K562 (cell line): ENCODE measurements around the gene NAV2. TPM values are rescaled to one million over a fixed set of nuclear protein-coding genes. Genes with fewer than 3 reads are reported as not detected.

Source experiments
- DLX4 ChIP-seq: fragments of 250-450 bp; sonication (Bioruptor Pico); IDR thresholded peaks from 2 replicates; pipeline ENCODE4 v1.6.1; 2021; ENCODE audit warnings: mild to moderate bottlenecking
- E2F8 ChIP-seq: fragments of 450-650 bp; IDR thresholded peaks from 2 replicates; pipeline ENCODE4 v1.7.1; 2018; ENCODE audit warnings: mild to moderate bottlenecking, low read depth; ENCODE audit not compliant: partially characterized antibody
- EWSR1 ChIP-seq: fragments of 450-650 bp; IDR thresholded peaks from 2 replicates; pipeline ENCODE4 v1.6.1; 2018; ENCODE audit warnings: borderline replicate concordance, mild to moderate bottlenecking, low read depth, moderate library complexity; ENCODE audit not compliant: partially characterized antibody
- FOXK2 ChIP-seq, 2 experiments: fragments of 450-650 bp; IDR thresholded peaks in 1 of 2; conservative IDR thresholded peaks in 1 of 2; 2 replicates each; pipeline ENCODE4 v1.6.1; 2016; ENCODE audit warnings: low read depth in 2 of 2, mild to moderate bottlenecking in 1 of 2
- HMG20B ChIP-seq: fragments of 250-450 bp; sonication (Bioruptor Pico); IDR thresholded peaks from 2 replicates; pipeline ENCODE4 v1.5.0; 2021; ENCODE audit warnings: mild to moderate bottlenecking
- HNRNPLL ChIP-seq: fragments of 200-400 bp; formaldehyde crosslinking; IDR thresholded peaks from 2 replicates; pipeline ENCODE4 v1.6.1; 2017; ENCODE audit warnings: low read length, low read depth, mild to moderate bottlenecking; ENCODE audit not compliant: poor library complexity, severe bottlenecking
- KLF1 ChIP-seq: fragments of 450-650 bp; IDR thresholded peaks from 2 replicates; pipeline ENCODE4 v1.6.1; 2016; ENCODE audit warnings: missing genetic modification characterization, missing compliant biosample characterization
- LARP7 ChIP-seq: fragments of 450-650 bp; IDR thresholded peaks from 2 replicates; pipeline ENCODE4 v1.6.1; 2016
- NFXL1 ChIP-seq: fragments of 450-650 bp; formaldehyde crosslinking; IDR thresholded peaks from 2 replicates; pipeline ENCODE4 v1.4.0; 2021; ENCODE audit warnings: mild to moderate bottlenecking
- OTX1 ChIP-seq: fragments of 450-650 bp; formaldehyde crosslinking; IDR thresholded peaks from 2 replicates; pipeline ENCODE4 v1.4.0; 2022; ENCODE audit warnings: mild to moderate bottlenecking
- PHB ChIP-seq: fragments of 250-450 bp; sonication (Bioruptor Pico); IDR thresholded peaks from 2 replicates; pipeline ENCODE4 v1.5.0; 2021
- POU5F1 ChIP-seq: fragments of 150-350 bp; IDR thresholded peaks from 2 replicates; pipeline ENCODE4 v1.6.1; 2014; ENCODE audit warnings: borderline replicate concordance, low read length, low read depth, mild to moderate bottlenecking; ENCODE audit not compliant: partially characterized antibody
- PTRF ChIP-seq: fragments of 450-650 bp; IDR thresholded peaks from 2 replicates; pipeline ENCODE4 v1.6.1; 2016; ENCODE audit warnings: mild to moderate bottlenecking, missing genetic modification characterization, missing compliant biosample characterization
- PYGO2 ChIP-seq: fragments of 450-650 bp; IDR thresholded peaks from 2 replicates; pipeline ENCODE4 v1.6.1; 2016; ENCODE audit warnings: mild to moderate bottlenecking, missing genetic modification characterization, moderate library complexity, missing compliant biosample characterization
- RAD51 ChIP-seq: fragments of 450-650 bp; IDR thresholded peaks from 2 replicates; pipeline ENCODE4 v1.7.1; 2016; ENCODE audit warnings: low read depth, mild to moderate bottlenecking, borderline replicate concordance
- RBM25 ChIP-seq: fragments of 200-400 bp; formaldehyde crosslinking; IDR thresholded peaks from 2 replicates; pipeline ENCODE4 v1.6.1; 2018; ENCODE audit warnings: low read length, low read depth, moderate library complexity; ENCODE audit not compliant: severe bottlenecking
- RNF219 ChIP-seq: fragments of 250-450 bp; sonication (Bioruptor Pico); IDR thresholded peaks from 2 replicates; pipeline ENCODE4 v1.5.0; 2022; ENCODE audit warnings: mild to moderate bottlenecking
- TCFL5 ChIP-seq: fragments of 250-450 bp; sonication (Bioruptor Pico); conservative IDR thresholded peaks from 2 replicates; pipeline ENCODE4 v1.6.1; 2021; ENCODE audit warnings: mild to moderate bottlenecking, moderate library complexity, matching md5 sums
- TSC22D4 ChIP-seq: fragments of 450-650 bp; IDR thresholded peaks from 2 replicates; pipeline ENCODE4 v1.6.1; 2016; ENCODE audit warnings: missing genetic modification characterization, missing biosample characterization, control low read depth
- U2AF2 ChIP-seq: fragments of 200-400 bp; formaldehyde crosslinking; optimal IDR thresholded peaks from 2 replicates; pipeline ENCODE3; 2017; ENCODE audit warnings: low read depth, mild to moderate bottlenecking, low read length
- XRCC4 ChIP-seq: IDR thresholded peaks from one replicate; pipeline ENCODE4 v1.6.1; 2011; ENCODE audit not compliant: insufficient read depth, insufficient read length; ENCODE audit errors: extremely low read depth
- ZFP30 ChIP-seq: fragments of 250-450 bp; sonication (Bioruptor Pico); IDR thresholded peaks from 2 replicates; pipeline ENCODE4 v1.8.0; 2022; ENCODE audit warnings: moderate library complexity, mild to moderate bottlenecking, inconsistent platforms, borderline replicate concordance
- ZNF445 ChIP-seq: fragments of 250-450 bp; sonication (Bioruptor Pico); IDR thresholded peaks from 2 replicates; pipeline ENCODE4 v1.4.0; 2020; ENCODE audit warnings: low read depth, mild to moderate bottlenecking, moderate library complexity
- polyA plus RNA-seq, 8 experiments: library from polyadenylated mRNA; depleted of rRNA in 4 of 8; stranded (reverse) in 5 of 8; unstranded in 3 of 8; fragments of >200 nt; fragmentation: Nextera tagmentation in 2 of 8; fragmentation: Illumina TruSeq in 1 of 8; extraction: Ambion mirVana in 2 of 8; extraction: Trizol in 1 of 8; gene quantifications; 2 replicates each; pipeline versions ENCODE4 v1.2.1 to v1.2.3, GENCODE V29; 2011 to 2014; ENCODE audit warnings: inconsistent platforms in 1 of 8, missing spikeins in 1 of 8
- total RNA-seq, 7 experiments: library from RNA; depleted of rRNA in 6 of 7; stranded (reverse); fragments of >200 nt in 6 of 7; fragmentation: Illumina TruSeq in 2 of 7; extraction: Trizol in 2 of 7; gene quantifications; 2 replicates each; pipeline versions ENCODE4 v1.2.1 to v1.2.3, GENCODE V29; 2011 to 2021; ENCODE audit warnings: low replicate concordance in 1 of 7

NAV2 gene
- total and polyA plus RNA-seq, 9 of the 15 experiments (the other 6 are each of a cell fraction or from before 2014, with no cell fraction given): 0.03 to 0.35 (median 0.05) TPM

- no peak for TF ChIP-seq KLF1 (tag)
- no peak for TF ChIP-seq RBM25
- no peak for TF ChIP-seq E2F8
- peak; percentile 29; the same call in 1 of the 2 replicates for TF ChIP-seq TCFL5 (CRISPR knock-in tag)
- peak in 1 of 2 experiments; percentile 49; a peak in 1 of 4 replicates for TF ChIP-seq FOXK2 (conservative IDR thresholded peaks at IDR 0.05 in 1 of 2, IDR thresholded peaks at IDR 0.05 in 1 of 2; ENCODE audit: low read depth in 2 of 2)
- no peak for TF ChIP-seq RAD51
- no peak for TF ChIP-seq HNRNPLL
- no peak for TF ChIP-seq NFXL1 (CRISPR knock-in tag)
- TF ChIP-seq PHB: no peak
- no peak for TF ChIP-seq POU5F1
- no peak for TF ChIP-seq U2AF2
- no peak for TF ChIP-seq TSC22D4 (tag)
- TF ChIP-seq PYGO2 (tag): peak; percentile 91
- TF ChIP-seq DLX4 (CRISPR knock-in tag): no peak
- no peak for TF ChIP-seq LARP7
- no peak for TF ChIP-seq EWSR1
- no peak for TF ChIP-seq HMG20B
- TF ChIP-seq RNF219 (CRISPR knock-in tag): no peak
- TF ChIP-seq PTRF: peak; percentile 73
- no peak for TF ChIP-seq ZNF445 (CRISPR knock-in tag)
- peak; percentile 10; the same call in 1 of the 2 replicates for TF ChIP-seq OTX1
- no peak for TF ChIP-seq ZFP30 (CRISPR knock-in tag)
- no peak for TF ChIP-seq XRCC4
These were observed 266.3 kb downstream of the NAV2 start (continued) for GRCh38 chr11:19978668-19979518.
